ENCODE data around the gene PDK4. TPM values are rescaled to one million over a fixed set of nuclear protein-coding genes. Genes with fewer than 3 reads are reported as not detected.

Gene PDK4
- total RNA-seq: 100 to 1,000 TPM in 3 of 4 donors, 10 to 100 TPM in 1; 84.2 to 975 (median 104) TPM

GRCh38 chr7:95596198-95597063 is at the start of gene PDK4:
TSS of gene PDK4 (minus strand) at chr7:95596516. CDS start at chr7:95596293, 223 bp downstream.
- H3K4me3 ChIP-seq: peak within 1 kb of the TSS; percentile 75
- H3K4me1 ChIP-seq: peaks cover 32% of the 10 kb centered on the region
- H3K27ac ChIP-seq: peak within 1 kb of the TSS; percentile 91
- peaks cover 26% of the 10 kb centered on the region for H3K36me3 ChIP-seq
- H3K27me3 ChIP-seq: no peaks in the 10 kb centered on the region
- TF ChIP-seq POLR2A (IDR thresholded peaks at IDR 0.05) (peak; percentile 87 to 98), POLR2AphosphoS5 (IDR thresholded peaks at IDR 0.05) (peak; percentile 19 to 85 (median 84)), EP300 (IDR thresholded peaks at IDR 0.05) (peak; percentile 72), CTCF (IDR thresholded peaks at IDR 0.05) (no peak)
- peak; percentile 97 to 98 for DNase-seq (ENCODE audit: low spot score in 2 of 2)
- WGBS: under 1% methylated on average over 30 of the region's 63 CpGs
- H3K9me3 ChIP-seq: no peaks in the 10 kb centered on the region

GRCh38 chr7:95642173-95642572 is 45.9 kb upstream of the PDK4 start:
- WGBS: 50% methylated on average over 5 of the region's 5 CpGs

GRCh38 chr7:95636140-95636940 is 40.0 kb upstream of the PDK4 start:
- no peaks in the 10 kb centered on the region for H3K27me3 ChIP-seq
- H3K36me3 ChIP-seq: no peaks in the 10 kb centered on the region
- no peak for TF ChIP-seq POLR2A (IDR thresholded peaks at IDR 0.05)
- no peak for TF ChIP-seq CTCF (IDR thresholded peaks at IDR 0.05)
- no peak for TF ChIP-seq EP300 (IDR thresholded peaks at IDR 0.05)
- no peak for TF ChIP-seq POLR2AphosphoS5 (IDR thresholded peaks at IDR 0.05)
- H3K27ac ChIP-seq: no peak overlapping the region
- H3K9me3 ChIP-seq: no peaks in the 10 kb centered on the region
- H3K4me1 ChIP-seq: no peaks in the 10 kb centered on the region
- H3K4me3 ChIP-seq: no peak overlapping the region
- 69% methylated on average over 2 of the region's 2 CpGs for WGBS
- no peak for DNase-seq (ENCODE audit: low spot score in 2 of 2)

More at GRCh38 chr7:95642173-95642572, 45.9 kb upstream of the PDK4 start:
- H3K27ac ChIP-seq: no peak overlapping the region
- no peak for DNase-seq (ENCODE audit: low spot score in 2 of 2)
- TF ChIP-seq CTCF (IDR thresholded peaks at IDR 0.05) (no peak), POLR2AphosphoS5 (IDR thresholded peaks at IDR 0.05) (no peak)
- H3K4me3 ChIP-seq: no peak overlapping the region
- H3K4me1 ChIP-seq: peaks cover 6% of the 10 kb centered on the region
- H3K36me3 ChIP-seq: no peaks in the 10 kb centered on the region
- H3K27me3 ChIP-seq: no peaks in the 10 kb centered on the region
- no peaks in the 10 kb centered on the region for H3K9me3 ChIP-seq

GRCh38 chr7:95632609-95633008 is 36.3 kb upstream of the PDK4 start:
- 0% methylated on average over 1 of the region's 1 CpG for WGBS
- TF ChIP-seq EP300 (IDR thresholded peaks at IDR 0.05) (no peak), POLR2AphosphoS5 (IDR thresholded peaks at IDR 0.05) (no peak), POLR2A (IDR thresholded peaks at IDR 0.05) (no peak), CTCF (IDR thresholded peaks at IDR 0.05) (no peak)
- Histone ChIP-seq H3K4me1 (peaks cover 5% of the 10 kb centered on the region), H3K36me3 (no peaks in the 10 kb centered on the region), H3K4me3 (no peak overlapping the region), H3K27me3 (no peaks in the 10 kb centered on the region), H3K27ac (no peak overlapping the region), H3K9me3 (no peaks in the 10 kb centered on the region)
- DNase-seq (ENCODE audit: low spot score in 2 of 2): no peak

GRCh38 chr7:95631527-95631926 is 35.2 kb upstream of the PDK4 start:
- Histone ChIP-seq H3K9me3 (no peaks in the 10 kb centered on the region), H3K27ac (no peak overlapping the region), H3K4me3 (no peak overlapping the region), H3K27me3 (no peaks in the 10 kb centered on the region), H3K4me1 (peaks cover 5% of the 10 kb centered on the region), H3K36me3 (no peaks in the 10 kb centered on the region)
- DNase-seq (ENCODE audit: low spot score in 2 of 2): no peak
- 69% methylated on average over 7 of the region's 7 CpGs for WGBS
- TF ChIP-seq POLR2AphosphoS5 (IDR thresholded peaks at IDR 0.05) (no peak), CTCF (IDR thresholded peaks at IDR 0.05) (no peak), EP300 (IDR thresholded peaks at IDR 0.05) (no peak), POLR2A (IDR thresholded peaks at IDR 0.05) (no peak)
